Measurements from ENCODE around the gene MAPRE2. TPM values are rescaled to one million over a fixed set of nuclear protein-coding genes. Genes with fewer than 3 reads are reported as not detected.

MAPRE2 gene
- 150 and 180 TPM in 2 replicates for total RNA-seq

GRCh38 chr18:35040988-35041814 is at the start of gene MAPRE2:
TSS of gene MAPRE2 (plus strand) at chr18:35041413. CDS start at chr18:35041540, 127 bp downstream.

Small RNAs within 50 kb of the gene (small RNA-seq; reads per million reads assigned to genes)
- not detected for gene AC015967.2

Other genes starting within 250 kb of the MAPRE2 start
- gene ZNF397, start 199.6 kb downstream of the MAPRE2 start, total RNA-seq: 4.7 and 6.5 TPM in 2 replicates
- gene ZSCAN30, start 248.8 kb downstream of the MAPRE2 start, total RNA-seq: 15.4 and 24.6 TPM in 2 replicates

Data from thoracic aorta endothelial cell (primary cell).